Neural cell (in vitro differentiated cells): ENCODE data around the gene SLC20A1. TPM values are rescaled to one million over a fixed set of nuclear protein-coding genes. Genes with fewer than 3 reads are reported as not detected.
"Not testable (repeated sequence)": the region's sequence is repeated elsewhere in the genome, so short reads cannot be mapped to it uniquely, and the experiment has no call there.

Experiments
- H2AFZ ChIP-seq: fragments of 200-600, 300-800 bp; sonication (generic), shearing (Covaris generic); 2 replicates; pipeline ENCODE4 v1.6.0; 2014; ENCODE audit warnings: low read depth, mild to moderate bottlenecking, antibody characterized with exemption, low read length, moderate library complexity
- H3F3A ChIP-seq: fragments of 200-600 bp; shearing (Covaris generic); 2 replicates; pipeline ENCODE4 v1.6.1; 2016; ENCODE audit warnings: mild to moderate bottlenecking, moderate library complexity, mixed read lengths, antibody characterized with exemption, low read length; ENCODE audit not compliant: insufficient read depth, poor library complexity, severe bottlenecking
- H3K27ac ChIP-seq: fragments of 200-600, 300-800 bp; sonication (generic), shearing (Covaris generic); 2 replicates; pipeline ENCODE4 v1.5.1; 2014; ENCODE audit warnings: mild to moderate bottlenecking, low read length, moderate library complexity
- H3K27me3 ChIP-seq: fragments of 300-800, 200-600 bp; sonication (generic), shearing (Covaris generic); 2 replicates; pipeline ENCODE4 v1.6.0; 2014; ENCODE audit warnings: mild to moderate bottlenecking, low read depth, low read length, moderate library complexity; ENCODE audit not compliant: insufficient read depth
- H3K36me3 ChIP-seq: fragments of 300-800, 200-600 bp; sonication (generic), shearing (Covaris generic); 2 replicates; pipeline ENCODE4 v1.5.1; 2014; ENCODE audit warnings: mild to moderate bottlenecking, antibody characterized with exemption, low read length, moderate library complexity; ENCODE audit not compliant: insufficient read depth
- H3K4me2 ChIP-seq: fragments of 300-800, 200-600 bp; sonication (generic), shearing (Covaris generic); 2 replicates; pipeline ENCODE4 v1.6.0; 2014; ENCODE audit warnings: mild to moderate bottlenecking, low read length
- H3K4me3 ChIP-seq: fragments of 300-800, 200-600 bp; sonication (generic), shearing (Covaris generic); 2 replicates; pipeline ENCODE4 v1.5.1; 2014; ENCODE audit warnings: mild to moderate bottlenecking, low read length, moderate library complexity
- H3K79me2 ChIP-seq: fragments of 200-600 bp; shearing (Covaris generic); replicated peaks from 2 replicates; pipeline ENCODE4 v1.6.0; 2014; ENCODE audit warnings: mild to moderate bottlenecking, low read length, moderate library complexity; ENCODE audit not compliant: insufficient read depth
- H3K9ac ChIP-seq: fragments of 300-800, 200-600 bp; sonication (generic), shearing (Covaris generic); 2 replicates; pipeline ENCODE4 v1.6.1; 2016; ENCODE audit warnings: mild to moderate bottlenecking, low read length, mixed read lengths
- H3K9me2 ChIP-seq: fragments of 200-600 bp; shearing (Covaris generic); 2 replicates; pipeline ENCODE4 v1.6.1; 2016; ENCODE audit warnings: mild to moderate bottlenecking, low read length, mixed read lengths; ENCODE audit not compliant: insufficient read depth
- H3K9me3 ChIP-seq: fragments of 200-600, 300-800 bp; sonication (generic), shearing (Covaris generic); 2 replicates; pipeline ENCODE4 v1.6.1; 2016; ENCODE audit warnings: mild to moderate bottlenecking, mixed run types, low read length, moderate library complexity, mixed read lengths
- H4K20me1 ChIP-seq: fragments of 200-600 bp; shearing (Covaris generic); 2 replicates; pipeline ENCODE4 v1.6.1; 2016; ENCODE audit warnings: mild to moderate bottlenecking, mixed run types; ENCODE audit not compliant: insufficient read depth
- EP300 ChIP-seq: fragments of 450-650 bp; conservative IDR thresholded peaks from 2 replicates; pipeline ENCODE4 v1.6.1; 2014; ENCODE audit warnings: antibody characterized with exemption, mild to moderate bottlenecking, moderate library complexity; ENCODE audit not compliant: poor library complexity, severe bottlenecking
- EZH2 ChIP-seq: fragments of 200-600, 300-800 bp; shearing (Covaris generic), sonication (generic); IDR thresholded peaks from 2 replicates; pipeline ENCODE4 v1.6.1; 2014; ENCODE audit warnings: antibody characterized with exemption, low read length, borderline replicate concordance, mild to moderate bottlenecking; ENCODE audit not compliant: insufficient read depth, poor library complexity, severe bottlenecking
- MXI1 ChIP-seq: fragments of 450-650 bp; conservative IDR thresholded peaks from 2 replicates; pipeline ENCODE4 v1.6.1; 2014; ENCODE audit warnings: antibody characterized with exemption, mild to moderate bottlenecking; ENCODE audit not compliant: poor library complexity, severe bottlenecking
- POLR2AphosphoS5 ChIP-seq: IDR thresholded peaks from 2 replicates; pipeline ENCODE4 v1.6.1; 2012
- RAD21 ChIP-seq: fragments of 450-650 bp; conservative IDR thresholded peaks from 2 replicates; pipeline ENCODE4 v1.6.1; 2014; ENCODE audit warnings: antibody characterized with exemption, mild to moderate bottlenecking, moderate library complexity
- REST ChIP-seq: IDR thresholded peaks from 2 replicates; pipeline ENCODE4 v1.6.1; 2012; ENCODE audit warnings: borderline replicate concordance
- SMC3 ChIP-seq: fragments of 450-650 bp; conservative IDR thresholded peaks from 2 replicates; pipeline ENCODE4 v1.6.1; 2014; ENCODE audit warnings: antibody characterized with exemption, mild to moderate bottlenecking, moderate library complexity; ENCODE audit not compliant: poor library complexity
- TAF1 ChIP-seq: IDR thresholded peaks from 2 replicates; pipeline ENCODE4 v1.6.1; 2012; ENCODE audit warnings: low read depth
- polyA plus RNA-seq: library from polyadenylated mRNA; depleted of rRNA; stranded (reverse); fragments of >200 nt; gene quantifications from 2 replicates; pipeline ENCODE4 v1.2.3, GENCODE V29; 2014
- TF ChIP-seq, protein P1 (sequence below): fragments of 450-650 bp; IDR thresholded peaks from 2 replicates; pipeline ENCODE4 v1.5.1; 2014; ENCODE audit warnings: antibody characterized with exemption, mild to moderate bottlenecking, moderate library complexity; ENCODE audit not compliant: poor library complexity, severe bottlenecking

SLC20A1 gene
- polyA plus RNA-seq, 1 donor from 2014 or later, result 61.4 TPM

DNA sequence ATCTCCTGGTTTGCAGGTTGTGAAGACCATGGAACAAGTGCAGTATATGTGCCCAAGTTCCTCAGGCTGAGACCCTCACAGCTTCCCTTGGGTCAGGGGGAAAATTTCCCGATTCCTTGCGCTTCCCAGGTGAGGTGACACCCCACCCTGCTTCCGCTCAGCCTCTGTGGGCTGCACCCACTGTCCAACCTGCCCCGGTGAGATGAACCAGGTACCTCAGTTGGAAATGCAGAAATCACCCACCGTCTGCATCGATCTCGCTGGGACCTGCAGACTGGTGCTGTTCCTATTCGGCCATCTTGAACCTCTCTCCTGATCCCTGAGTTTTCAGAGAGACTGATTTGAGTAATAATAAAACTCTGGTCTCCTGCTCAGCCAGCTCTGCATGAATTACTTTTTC lies 30.7 kb upstream of the SLC20A1 start:
- Histone ChIP-seq H3K9me2 (no peaks in the 10 kb centered on the region), H3K27ac (no peak overlapping the region), H3K79me2 (no peaks in the 10 kb centered on the region), H3K4me2 (no peak overlapping the region), H3K9ac (no peak overlapping the region), H4K20me1 (no peaks in the 10 kb centered on the region), H3K27me3 (no peaks in the 10 kb centered on the region), H2AFZ (no peak overlapping the region), H3F3A (no peaks in the 10 kb centered on the region), H3K36me3 (no peaks in the 10 kb centered on the region), H3K4me3 (no peak overlapping the region), H3K9me3 (no peaks in the 10 kb centered on the region)
- TF ChIP-seq EP300, result no peak

DNA sequence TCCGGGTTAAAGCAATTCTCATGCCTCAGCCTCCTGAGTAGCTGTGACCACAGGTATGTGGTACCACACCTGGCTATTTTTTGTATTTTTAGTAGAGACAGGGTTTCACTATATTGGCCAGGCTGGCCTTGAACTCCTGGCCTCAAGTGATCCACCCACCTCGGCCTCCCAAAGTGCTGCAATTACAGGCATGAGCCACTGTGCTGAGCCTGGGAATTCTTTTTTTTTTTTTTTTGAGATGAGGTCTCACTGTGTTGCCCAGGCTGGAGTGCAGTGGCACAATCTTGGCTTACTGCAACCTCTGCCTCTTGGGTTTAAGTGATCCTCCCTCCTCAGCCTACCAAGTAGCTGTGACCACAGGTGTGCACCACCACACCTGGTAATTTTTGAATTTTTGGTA lies 29.9 kb upstream of the SLC20A1 start:
- H3K4me2 ChIP-seq, H3K4me3 ChIP-seq, H3K9ac ChIP-seq, H4K20me1 ChIP-seq, H3F3A ChIP-seq, H3K36me3 ChIP-seq, H3K79me2 ChIP-seq, H3K27me3 ChIP-seq, H3K27ac ChIP-seq, H2AFZ ChIP-seq, H3K9me2 ChIP-seq, H3K9me3 ChIP-seq: not testable (repeated sequence)

DNA sequence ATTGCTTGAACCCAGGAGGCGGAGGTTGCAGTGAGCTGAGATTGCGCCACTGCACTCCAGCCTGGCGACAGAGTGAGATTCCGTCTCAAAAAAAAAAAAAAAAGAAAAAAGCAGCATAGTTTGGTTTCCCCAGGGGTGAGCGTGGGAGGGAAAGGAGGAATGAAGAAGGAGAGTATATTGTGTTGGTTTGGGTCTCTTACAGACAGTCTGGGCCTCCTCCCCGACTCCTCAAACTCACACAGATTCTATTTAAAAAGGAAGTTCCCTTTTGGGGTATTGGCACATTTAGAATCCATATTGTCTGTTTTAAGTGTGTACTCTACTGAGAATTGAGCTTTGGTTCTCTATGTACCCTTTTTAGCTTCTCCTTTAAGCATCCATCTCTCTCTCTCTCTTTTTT lies 27.4 kb upstream of the SLC20A1 start:
- no peaks in the 10 kb centered on the region for H3K9me2 ChIP-seq
- TF ChIP-seq MXI1, result no peak
- TF ChIP-seq, protein P1, sequence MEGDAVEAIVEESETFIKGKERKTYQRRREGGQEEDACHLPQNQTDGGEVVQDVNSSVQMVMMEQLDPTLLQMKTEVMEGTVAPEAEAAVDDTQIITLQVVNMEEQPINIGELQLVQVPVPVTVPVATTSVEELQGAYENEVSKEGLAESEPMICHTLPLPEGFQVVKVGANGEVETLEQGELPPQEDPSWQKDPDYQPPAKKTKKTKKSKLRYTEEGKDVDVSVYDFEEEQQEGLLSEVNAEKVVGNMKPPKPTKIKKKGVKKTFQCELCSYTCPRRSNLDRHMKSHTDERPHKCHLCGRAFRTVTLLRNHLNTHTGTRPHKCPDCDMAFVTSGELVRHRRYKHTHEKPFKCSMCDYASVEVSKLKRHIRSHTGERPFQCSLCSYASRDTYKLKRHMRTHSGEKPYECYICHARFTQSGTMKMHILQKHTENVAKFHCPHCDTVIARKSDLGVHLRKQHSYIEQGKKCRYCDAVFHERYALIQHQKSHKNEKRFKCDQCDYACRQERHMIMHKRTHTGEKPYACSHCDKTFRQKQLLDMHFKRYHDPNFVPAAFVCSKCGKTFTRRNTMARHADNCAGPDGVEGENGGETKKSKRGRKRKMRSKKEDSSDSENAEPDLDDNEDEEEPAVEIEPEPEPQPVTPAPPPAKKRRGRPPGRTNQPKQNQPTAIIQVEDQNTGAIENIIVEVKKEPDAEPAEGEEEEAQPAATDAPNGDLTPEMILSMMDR, result no peak
- no peak for TF ChIP-seq EZH2
- TF ChIP-seq SMC3, result no peak
- no peak for TF ChIP-seq POLR2AphosphoS5
- TF ChIP-seq RAD21, result no peak
- no peak for TF ChIP-seq TAF1
- TF ChIP-seq REST, result no peak
- TF ChIP-seq EP300, result no peak
- H3K36me3 ChIP-seq, result no peaks in the 10 kb centered on the region
- H3K27ac ChIP-seq, result no peak overlapping the region
- H2AFZ ChIP-seq, result no peak overlapping the region
- no peaks in the 10 kb centered on the region for H3K9me3 ChIP-seq
- H3K27me3 ChIP-seq, result no peaks in the 10 kb centered on the region
- no peak overlapping the region for H3K4me2 ChIP-seq
- no peak overlapping the region for H3K9ac ChIP-seq
- H3F3A ChIP-seq, result no peaks in the 10 kb centered on the region
- H3K4me3 ChIP-seq, result no peak overlapping the region
- no peaks in the 10 kb centered on the region for H4K20me1 ChIP-seq
- no peaks in the 10 kb centered on the region for H3K79me2 ChIP-seq
